NCI-H2196 treated with DMSO at 0.1 percent for 48 hours (cell line): ENCODE results near the gene CCL2.

Experiments used
- DNase-seq: peaks from one replicate; lab custom pipeline; 2025; ENCODE audit not compliant: unreplicated experiment; lab: John Stamatoyannopoulos, UW

CCL2 gene

DNA sequence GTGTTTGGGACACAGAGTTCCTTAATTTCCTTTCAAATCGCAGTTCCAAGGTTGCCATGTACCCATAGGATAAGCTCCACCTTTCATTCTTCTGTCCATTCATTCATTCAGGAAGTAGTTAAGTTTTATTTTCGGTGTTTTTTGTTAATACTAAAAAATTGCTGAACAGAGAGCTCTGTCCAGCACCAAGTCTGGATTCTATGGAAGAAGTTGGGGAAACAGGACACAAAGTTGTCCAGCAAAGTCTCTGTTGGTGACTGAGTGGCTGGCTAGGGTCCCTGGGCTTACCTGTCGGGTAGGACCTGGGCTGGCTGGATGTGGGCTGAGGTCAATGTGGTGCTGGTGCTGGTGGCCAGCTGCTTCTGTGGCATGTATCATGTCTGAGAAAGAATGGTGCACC is 17.6 kb upstream of the CCL2 start:
- DNase-seq = no peak

DNA sequence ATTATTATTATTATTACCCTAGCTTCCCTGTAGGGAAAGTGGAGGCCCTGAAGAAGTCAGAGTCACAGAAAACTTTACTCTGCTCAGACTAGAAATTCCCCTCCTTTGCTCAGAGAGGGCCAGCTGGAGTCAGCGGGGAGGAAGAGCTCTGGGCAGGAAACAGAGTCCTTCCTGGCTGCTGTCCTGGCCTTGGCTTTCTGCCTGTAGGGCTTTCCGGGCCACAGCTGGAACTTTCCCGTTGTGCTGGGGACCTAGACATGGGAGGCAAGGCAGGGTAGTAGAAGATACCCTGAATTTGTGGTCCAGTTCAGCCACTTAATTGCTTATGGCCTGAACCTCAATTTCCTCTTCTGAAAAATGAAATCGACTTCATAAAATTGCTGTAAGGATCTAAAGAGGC is 14.0 kb upstream of the CCL2 start:
- DNase-seq = no peak

DNA sequence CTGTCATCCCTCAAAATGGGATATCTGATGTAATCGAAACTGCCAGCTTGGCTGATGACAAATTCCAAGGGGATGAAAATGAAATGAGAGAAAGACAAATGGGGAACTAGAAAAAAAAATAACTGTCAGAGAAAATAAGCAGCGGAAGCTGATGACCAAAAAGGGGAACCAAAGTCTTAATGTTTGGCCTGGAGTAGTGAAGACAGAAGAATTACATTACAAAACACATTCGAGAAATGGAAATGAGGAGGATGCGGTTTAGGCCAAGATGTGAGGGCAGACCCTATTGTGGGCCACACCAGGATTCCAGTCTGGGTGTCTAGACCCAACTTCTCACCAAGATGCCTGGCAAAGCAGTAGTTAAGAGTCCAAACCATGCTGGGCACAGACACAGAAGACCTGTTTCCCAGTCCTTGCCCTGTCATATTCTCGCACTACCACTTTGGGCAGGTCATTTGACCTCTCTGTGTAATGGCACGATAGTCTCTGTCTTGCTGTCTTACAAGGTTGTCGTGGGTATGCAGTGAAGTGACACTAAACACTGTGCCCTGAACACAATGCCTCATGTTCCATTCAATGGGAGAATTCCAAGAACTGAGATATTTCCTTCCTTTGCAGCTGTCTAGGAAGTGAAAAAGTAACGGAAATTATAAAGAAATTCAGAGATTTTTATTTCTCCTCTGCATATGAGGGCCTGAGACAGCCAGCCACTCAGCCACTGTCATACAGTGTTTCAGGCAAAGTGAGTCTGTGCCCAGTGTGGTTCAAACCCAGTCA is 12.3 kb upstream of the CCL2 start:
- no peak for DNase-seq

DNA sequence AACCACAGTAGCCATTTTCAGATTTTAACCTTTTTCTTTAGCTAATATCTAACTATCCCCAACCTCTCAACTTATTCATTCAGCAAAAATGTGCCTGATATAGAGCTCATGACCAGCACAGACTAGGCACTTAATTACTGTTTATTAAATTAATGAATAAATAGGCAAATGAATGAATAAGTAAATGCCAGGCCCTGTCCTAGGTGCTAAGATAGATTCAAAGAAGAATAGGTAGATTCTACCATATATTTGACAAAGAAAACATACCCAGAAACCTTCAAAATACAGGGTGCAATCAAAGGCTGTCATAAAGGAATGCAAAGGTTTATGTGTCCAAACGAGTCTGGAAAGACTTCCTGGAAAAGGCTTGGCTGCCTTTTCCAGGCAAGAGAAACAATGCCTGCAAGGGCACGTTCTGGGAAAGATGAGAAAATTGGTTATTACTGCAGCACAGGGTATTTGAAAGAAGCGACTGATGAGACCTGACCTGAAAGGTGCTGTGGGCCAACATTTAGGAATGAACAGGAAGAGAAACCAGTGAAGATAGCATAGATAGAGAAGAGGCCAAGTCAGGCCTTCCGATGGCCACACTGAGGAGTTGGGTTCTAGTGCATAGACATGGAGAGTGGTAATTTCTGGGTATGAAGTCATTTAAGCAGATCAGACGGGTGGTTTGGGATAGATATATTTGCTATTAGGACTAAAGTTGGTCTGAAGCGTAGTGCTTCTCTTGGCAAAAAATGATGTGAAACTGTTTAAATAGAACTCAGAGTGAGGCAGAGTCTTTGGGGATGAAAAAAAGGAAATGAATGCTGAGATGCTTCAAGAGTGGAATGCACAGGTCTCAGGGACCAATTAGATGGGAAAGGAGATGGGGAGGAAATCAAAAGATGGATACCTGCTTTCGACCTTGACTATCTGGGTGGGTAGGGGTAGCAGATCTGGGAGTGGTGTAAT is 11.4 kb upstream of the CCL2 start:
- no peak for DNase-seq

DNA sequence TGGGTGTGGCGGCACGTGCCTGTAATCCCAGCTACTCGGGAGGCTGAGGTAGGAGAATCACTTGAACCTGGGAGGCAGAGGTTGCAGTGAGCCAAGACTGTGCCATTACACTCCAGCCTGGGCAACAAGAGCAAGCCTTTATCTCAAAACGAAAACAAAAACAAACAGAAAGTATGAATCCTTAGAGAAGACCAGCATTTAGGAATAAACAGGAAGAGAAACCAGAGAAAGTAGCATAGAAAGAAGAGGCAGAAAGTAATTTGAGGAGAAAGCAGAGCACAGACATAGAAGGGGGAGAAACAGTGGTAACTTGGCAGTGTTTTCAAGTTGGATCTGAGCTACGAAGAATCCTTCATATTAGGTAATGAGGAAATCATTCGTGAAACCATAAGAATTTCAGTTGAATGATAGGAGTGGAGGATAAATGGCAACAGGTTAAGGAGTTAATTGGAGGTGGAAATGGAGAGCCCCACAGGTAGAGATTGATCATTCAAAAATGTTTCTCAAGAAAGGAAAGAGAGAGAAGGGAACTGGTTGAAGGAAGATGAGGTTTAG is 9.7 kb upstream of the CCL2 start:
- DNase-seq = no peak

DNA sequence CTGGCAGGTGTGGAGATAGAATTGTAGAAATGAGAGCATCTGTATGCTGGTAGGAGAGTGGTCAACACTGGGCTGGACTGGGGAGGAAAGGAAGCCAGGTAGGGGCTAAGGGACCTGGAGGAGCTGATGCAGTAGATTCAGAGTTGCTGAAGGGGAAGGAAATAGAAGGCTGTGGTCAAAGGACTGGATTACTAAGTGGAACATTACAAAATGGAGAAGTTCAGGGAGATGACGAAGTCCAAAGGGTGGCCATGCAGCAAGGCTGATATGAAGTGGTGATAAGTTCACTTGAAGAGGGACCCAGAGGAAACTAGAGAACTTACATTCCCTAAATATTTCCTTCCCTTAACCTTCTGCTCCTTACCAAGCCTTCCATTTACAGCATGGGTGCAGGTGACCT is 8.6 kb upstream of the CCL2 start:
- no peak for DNase-seq

DNA sequence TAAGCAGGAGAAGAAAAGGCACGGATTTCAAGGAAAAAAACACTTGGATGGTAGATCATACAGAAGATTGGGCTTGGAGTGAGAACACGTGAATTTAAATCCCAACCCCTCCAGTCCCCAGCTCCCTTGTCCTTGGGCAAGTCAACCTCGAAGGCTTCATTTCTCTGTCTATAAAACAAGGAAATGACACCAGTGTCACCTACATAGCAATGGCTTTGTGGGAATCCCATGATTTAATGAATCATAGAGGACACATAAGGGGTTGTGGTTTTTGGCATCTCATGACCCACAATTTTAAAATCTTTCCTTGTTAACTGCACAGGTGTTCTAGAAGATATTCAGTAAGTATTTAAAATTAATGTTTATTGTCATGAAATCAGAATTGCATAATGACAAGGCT is 8.2 kb upstream of the CCL2 start:
- DNase-seq = no peak

DNA sequence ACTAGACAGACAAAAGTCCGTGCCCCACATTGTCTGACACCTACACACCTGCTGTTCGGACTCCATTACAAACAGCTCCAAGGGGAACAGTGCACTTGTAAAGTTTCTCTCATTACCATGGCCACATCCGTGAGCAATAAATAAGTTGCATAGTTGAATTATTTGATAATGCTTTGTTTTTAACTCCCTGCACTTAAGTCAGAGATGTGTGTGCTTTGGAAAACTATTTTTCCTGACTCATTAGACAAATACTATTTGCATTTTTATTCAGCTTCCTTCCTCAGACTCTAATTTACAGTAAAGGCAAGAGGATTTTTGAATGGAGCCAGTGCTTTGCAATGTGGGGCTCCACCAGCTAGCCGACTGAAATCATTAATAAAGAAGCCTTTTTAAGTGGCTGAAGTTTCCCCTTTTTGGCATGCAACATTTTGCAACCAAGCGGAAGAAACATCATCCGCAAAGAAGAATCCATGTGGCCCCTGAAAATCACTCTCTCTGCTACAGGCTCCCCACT is 6.5 kb upstream of the CCL2 start:
- no peak for DNase-seq

DNA sequence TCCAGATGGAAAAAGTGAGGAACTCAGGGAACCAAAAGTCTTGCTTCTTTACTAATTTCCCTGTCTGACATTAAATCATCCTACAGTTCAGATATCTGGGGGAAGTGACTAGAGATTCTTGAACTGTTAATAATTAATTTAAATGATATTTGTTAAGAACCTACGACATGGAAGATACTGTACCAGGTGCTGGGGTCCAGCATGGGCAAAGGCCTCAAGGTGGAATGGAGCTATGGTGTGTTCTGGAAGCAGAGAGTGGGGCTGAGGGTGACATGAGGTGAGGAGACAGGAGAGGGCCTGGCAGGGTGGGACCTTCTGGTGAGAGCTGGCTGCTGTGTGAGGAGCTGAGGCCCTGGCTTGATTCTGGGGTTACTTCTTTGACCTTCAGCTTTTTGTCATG is 6.0 kb upstream of the CCL2 start:
- DNase-seq = no peak

DNA sequence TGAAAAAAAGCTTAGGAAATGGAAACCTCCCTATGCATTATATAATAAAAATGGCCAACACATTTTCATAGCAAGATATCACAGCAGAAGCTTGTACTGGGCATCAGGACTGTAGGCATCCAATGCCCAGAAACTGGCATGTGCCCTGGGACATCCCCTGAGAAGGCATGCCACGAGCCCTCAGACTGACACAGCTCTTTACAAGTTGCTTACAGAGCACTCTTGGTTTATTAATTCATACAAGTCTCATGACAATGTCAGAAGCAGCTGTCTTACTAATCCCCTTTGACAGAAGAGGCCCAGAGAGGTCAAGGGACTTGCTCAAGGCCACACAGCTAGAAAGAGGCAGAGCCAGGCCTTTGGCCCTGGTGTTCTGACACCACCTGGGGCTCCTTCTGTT is 5.6 kb upstream of the CCL2 start:
- DNase-seq = no peak

DNA sequence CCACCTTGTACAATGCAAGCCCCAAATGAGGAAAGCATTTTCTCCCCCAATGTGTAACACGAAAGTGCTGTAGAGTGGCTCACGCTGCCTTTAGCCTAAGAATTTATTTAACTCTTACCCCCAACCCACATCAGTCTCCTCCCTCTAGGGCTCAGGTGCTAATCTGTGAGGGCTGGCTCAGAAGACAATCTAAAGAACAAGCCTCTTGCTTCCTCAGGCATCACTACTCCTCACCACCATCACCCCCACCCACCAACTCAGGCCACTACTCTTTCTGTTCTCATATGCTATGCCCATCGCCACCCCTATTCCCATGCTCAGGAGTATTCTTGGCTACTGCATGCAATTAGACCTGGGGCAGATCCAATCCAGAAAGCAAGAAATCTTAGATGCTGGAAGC is 3.9 kb upstream of the CCL2 start:
- no peak for DNase-seq

DNA sequence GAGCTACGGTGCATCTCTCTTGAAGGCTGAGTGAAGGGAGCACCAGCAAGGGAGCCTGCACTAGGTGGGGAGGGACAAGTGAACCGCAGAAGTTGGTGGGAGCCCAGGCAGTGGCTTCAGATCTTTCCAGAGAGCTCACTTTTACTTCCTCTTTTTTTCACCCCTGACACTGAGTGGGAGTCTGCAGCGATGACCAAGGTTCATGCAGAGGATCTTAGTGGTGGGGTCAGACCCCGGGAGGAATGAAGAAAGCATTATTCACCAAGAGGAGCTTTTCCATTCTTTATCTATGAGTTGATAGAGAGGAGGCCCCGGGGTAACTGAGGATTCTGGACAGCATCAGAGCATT is 3.0 kb upstream of the CCL2 start:
- DNase-seq = no peak

DNA sequence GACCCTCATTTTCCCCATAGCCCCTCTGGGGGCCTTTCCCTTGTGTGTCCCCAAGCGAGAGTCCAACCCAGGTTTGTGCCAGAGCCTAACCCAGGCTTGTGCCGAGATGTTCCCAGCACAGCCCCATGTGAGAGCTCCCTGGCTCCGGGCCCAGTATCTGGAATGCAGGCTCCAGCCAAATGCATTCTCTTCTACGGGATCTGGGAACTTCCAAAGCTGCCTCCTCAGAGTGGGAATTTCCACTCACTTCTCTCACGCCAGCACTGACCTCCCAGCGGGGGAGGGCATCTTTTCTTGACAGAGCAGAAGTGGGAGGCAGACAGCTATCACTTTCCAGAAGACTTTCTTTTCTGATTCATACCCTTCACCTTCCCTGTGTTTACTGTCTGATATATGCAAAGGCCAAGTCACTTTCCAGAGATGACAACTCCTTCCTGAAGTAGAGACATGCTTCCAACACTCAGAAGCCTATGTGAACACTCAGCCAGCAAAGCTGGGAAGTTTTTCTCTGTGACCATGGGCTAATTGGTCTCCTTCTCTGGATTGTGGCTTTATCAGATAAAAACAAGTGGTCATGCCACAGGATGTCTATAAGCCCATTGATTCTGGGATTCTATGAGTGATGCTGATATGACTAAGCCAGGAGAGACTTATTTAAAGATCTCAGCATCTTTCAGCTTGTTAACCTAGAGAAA is 2.5 kb upstream of the CCL2 start:
- no peak for DNase-seq

DNA sequence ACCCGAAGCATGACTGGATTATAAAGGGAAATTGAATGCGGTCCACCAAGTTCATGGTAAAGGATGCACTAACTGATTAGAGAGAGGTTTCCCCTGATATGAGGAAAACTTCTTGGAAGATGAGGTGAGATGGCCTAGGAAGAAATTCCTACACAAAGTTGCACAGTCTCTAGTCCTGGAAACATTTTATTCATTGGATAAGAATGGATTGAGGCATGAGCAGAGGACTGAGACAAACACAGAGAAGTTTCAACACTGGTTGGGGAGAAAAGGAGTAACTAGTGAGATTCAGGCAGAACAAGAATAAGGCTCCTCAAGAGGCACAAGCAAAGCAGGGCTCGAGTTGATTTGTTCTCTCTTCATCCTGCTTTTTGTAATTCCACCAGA is 2.0 kb upstream of the CCL2 start:
- no peak for DNase-seq

DNA sequence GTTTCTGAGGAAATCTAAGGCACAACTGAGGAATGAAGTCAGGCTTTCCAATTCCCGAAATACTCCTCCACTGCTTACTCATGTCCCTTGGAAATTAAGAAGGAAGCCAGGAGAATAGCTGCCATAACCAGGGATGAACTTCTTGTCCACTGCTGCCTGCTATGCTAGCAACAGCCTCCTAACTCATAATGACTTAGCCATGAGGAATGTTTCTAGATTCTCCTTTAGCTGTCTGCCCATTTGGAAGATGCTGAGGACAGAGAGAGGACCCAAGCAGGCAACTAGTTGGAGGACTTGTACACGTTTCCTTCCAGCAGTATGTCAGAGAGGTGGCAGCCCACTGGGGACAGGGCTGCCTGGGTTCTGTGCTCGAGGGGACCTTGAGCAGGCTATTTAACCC is 939 bp upstream of the CCL2 start:
- no peak for DNase-seq

DNA sequence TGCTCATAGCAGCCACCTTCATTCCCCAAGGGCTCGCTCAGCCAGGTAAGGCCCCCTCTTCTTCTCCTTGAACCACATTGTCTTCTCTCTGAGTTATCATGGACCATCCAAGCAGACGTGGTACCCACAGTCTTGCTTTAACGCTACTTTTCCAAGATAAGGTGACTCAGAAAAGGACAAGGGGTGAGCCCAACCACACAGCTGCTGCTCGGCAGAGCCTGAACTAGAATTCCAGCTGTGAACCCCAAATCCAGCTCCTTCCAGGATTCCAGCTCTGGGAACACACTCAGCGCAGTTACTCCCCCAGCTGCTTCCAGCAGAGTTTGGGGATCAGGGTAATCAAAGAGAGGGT is 272 bp downstream of the CCL2 start:
- DNase-seq = no peak

DNA sequence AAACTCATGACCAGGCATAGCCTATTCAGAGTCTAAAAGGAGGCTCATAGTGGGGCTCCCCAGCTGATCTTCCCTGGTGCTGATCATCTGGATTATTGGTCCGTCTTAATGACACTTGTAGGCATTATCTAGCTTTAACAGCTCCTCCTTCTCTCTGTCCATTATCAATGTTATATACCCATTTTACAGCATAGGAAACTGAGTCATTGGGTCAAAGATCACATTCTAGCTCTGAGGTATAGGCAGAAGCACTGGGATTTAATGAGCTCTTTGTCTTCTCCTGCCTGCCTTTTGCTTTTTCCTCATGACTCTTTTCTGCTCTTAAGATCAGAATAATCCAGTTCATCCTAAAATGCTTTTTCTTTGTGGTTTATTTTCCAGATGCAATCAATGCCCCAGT is 756 bp downstream of the CCL2 start:
- DNase-seq = no peak

DNA sequence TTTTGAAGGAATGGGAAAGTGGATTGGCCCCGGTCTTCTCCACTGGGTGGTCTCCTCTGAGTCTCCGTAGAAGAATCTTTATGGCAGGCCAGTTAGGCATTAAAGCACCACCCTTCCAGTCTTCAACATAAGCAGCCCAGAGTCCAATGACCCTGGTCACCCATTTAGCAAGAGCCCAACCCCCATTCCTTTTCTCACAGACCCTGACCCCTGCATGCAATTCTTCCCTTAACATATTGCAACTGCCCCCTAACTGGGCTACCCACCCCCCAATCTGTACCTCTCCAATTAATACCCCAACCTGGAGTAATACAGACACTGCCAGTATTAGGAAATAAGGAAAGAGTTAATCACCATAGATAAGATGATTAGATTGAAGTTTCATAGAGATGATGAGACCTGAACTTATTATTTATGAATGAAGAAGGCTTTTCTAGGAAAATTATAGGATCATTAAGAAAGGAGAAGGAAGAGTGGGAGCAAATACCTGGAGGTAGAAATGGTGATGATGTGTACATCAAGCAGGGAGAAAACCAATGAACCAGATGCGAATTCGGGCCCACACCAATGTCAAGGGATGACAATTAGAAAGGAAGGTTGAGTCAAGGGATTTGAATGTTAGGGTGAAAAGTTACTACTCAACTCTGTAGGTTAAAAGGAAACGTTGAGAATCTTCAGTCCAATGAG is 2.4 kb downstream of the CCL2 start:
- no peak for DNase-seq

DNA sequence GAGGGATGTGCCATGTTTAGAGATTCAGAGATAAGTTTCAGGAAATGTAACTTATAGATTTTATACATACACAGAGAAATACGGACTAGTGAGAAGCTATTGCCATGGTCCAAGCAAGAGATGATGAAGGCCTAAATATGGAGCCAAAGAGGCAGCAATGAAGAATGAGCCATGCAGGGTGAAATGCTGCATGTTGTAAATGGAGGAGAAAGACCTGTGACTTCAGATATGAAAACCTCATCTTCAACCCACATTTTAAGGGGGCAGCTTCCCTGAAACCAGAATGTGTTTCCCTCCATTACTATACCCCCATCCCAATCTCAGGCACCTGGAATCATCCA is 2.9 kb downstream of the CCL2 start:
- no peak for DNase-seq

DNA sequence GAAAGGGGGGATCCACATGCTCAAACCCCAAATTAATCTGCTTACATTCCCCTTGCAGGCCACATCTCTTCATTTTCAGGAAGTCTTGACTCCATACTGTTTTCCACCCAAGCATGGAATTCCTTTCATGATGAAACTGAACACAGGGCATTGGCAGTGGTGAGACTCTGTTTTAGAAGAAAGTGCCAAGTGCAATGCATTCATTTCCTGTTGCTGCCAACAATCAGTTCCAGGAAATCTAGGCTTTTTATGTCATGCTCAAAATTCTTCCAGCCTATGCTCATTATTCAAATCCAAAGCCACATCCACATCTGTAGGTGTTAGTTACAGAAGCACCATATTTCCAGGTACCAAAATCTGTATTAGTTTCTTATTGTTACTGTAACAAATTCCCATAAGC is 4.1 kb downstream of the CCL2 start:
- no peak for DNase-seq

DNA sequence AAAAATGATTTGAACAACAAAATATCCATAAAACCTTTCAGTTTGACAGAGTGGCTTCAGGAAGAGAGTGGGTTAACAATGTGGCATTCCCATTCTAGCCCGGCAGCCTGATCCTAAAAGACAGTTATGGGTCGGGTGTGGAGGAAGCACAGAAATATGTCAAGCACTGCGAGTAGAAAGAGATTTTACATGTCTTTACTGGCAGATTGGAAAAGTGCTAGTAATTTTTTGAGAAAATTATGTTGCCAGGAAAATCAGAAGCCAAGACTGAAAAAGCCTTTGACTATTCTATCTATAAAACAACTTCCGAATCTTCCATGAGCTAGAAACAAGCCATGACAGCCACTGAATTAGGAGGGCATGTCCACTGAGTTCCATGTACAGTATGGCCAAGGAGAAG is 5.8 kb downstream of the CCL2 start:
- DNase-seq = no peak
